Measurements from ENCODE around the gene H2BK1. TPM values are rescaled to one million over a fixed set of nuclear protein-coding genes. Genes with fewer than 3 reads are reported as not detected.

Gene H2BK1
- total and polyA plus RNA-seq, 2 of the 13 experiments (the other 11 are each of a cell fraction or from before 2014, with no cell fraction given), result not detected

DNA sequence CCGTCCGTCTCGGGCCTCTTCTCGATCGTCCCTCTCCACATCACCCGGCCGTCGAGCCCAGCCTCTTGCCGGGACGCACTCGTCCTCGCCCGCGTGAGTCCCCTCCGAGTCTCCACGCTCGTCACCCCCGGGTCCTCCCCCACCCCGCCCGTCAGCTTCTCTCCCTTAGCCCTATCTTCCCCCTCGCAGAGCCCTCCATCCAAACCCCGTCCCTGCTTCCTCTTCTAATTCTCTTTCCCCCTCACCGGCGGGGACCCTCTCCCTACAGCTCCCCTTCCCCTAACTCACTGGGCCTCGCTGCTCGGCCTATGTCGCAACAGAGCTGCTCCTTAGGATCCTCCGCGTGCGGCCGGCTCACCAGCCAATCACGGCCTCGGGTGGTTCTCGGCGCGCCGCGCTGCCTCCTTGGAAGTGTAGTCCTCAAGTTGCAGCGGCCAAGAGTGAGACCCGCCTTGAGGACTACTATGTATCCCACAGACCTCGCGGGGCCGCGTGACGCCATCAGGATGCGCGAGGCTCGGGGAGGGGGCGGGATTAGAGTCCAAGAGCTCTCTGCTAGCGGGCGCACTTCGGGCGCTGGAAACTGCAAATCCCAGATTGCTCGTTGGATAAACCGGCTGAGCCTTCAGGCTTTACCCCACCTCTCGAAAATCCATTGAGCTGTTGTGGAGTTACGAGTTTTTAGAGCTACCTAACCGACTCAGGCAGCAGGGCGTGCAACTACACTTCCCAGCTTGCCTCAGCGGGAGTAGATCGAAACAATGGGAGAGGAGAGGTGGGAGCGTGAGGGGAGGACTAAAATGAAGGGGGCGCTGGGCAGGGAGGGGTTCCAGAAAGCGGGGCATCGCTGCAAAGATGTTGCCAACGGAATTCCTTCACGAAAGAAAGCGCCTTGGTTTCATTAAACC, 16.8 kb upstream of the H2BK1 start, which contains the start of gene ABCF2 (continued):
- TF ChIP-seq, protein P1, sequence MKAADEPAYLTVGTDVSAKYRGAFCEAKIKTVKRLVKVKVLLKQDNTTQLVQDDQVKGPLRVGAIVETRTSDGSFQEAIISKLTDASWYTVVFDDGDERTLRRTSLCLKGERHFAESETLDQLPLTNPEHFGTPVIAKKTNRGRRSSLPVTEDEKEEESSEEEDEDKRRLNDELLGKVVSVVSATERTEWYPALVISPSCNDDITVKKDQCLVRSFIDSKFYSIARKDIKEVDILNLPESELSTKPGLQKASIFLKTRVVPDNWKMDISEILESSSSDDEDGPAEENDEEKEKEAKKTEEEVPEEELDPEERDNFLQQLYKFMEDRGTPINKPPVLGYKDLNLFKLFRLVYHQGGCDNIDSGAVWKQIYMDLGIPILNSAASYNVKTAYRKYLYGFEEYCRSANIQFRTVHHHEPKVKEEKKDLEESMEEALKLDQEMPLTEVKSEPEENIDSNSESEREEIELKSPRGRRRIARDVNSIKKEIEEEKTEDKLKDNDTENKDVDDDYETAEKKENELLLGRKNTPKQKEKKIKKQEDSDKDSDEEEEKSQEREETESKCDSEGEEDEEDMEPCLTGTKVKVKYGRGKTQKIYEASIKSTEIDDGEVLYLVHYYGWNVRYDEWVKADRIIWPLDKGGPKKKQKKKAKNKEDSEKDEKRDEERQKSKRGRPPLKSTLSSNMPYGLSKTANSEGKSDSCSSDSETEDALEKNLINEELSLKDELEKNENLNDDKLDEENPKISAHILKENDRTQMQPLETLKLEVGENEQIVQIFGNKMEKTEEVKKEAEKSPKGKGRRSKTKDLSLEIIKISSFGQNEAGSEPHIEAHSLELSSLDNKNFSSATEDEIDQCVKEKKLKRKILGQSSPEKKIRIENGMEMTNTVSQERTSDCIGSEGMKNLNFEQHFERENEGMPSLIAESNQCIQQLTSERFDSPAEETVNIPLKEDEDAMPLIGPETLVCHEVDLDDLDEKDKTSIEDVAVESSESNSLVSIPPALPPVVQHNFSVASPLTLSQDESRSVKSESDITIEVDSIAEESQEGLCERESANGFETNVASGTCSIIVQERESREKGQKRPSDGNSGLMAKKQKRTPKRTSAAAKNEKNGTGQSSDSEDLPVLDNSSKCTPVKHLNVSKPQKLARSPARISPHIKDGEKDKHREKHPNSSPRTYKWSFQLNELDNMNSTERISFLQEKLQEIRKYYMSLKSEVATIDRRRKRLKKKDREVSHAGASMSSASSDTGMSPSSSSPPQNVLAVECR (CRISPR knock-in tag; IDR thresholded peaks at IDR 0.05; ENCODE audit: borderline replicate concordance), result peak; percentile 94
- TF ChIP-seq, protein P2, sequence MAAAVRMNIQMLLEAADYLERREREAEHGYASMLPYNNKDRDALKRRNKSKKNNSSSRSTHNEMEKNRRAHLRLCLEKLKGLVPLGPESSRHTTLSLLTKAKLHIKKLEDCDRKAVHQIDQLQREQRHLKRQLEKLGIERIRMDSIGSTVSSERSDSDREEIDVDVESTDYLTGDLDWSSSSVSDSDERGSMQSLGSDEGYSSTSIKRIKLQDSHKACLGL (CRISPR knock-in tag; IDR thresholded peaks at IDR 0.05), result peak; percentile 17; the same call in 1 of the 2 replicates
- TF ChIP-seq, protein P3, sequence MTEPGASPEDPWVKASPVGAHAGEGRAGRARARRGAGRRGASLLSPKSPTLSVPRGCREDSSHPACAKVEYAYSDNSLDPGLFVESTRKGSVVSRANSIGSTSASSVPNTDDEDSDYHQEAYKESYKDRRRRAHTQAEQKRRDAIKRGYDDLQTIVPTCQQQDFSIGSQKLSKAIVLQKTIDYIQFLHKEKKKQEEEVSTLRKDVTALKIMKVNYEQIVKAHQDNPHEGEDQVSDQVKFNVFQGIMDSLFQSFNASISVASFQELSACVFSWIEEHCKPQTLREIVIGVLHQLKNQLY (CRISPR knock-in tag; IDR thresholded peaks at IDR 0.05), result no peak
- no peak for TF ChIP-seq ZNF138 (CRISPR knock-in tag; IDR thresholded peaks at IDR 0.05; ENCODE audit: low read depth)
- TF ChIP-seq, protein P4, sequence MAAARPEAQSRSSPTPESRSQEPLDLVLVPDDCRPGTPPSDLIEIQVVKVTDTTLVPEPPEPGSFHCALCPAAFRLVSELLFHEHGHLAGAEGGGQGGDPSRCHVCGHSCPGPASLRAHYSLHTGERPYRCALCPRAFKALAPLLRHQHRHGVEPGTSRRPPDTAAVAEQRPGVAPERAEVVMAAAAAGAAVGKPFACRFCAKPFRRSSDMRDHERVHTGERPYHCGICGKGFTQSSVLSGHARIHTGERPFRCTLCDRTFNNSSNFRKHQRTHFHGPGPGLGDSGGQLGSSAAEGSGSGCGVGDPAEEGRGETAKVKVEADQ (CRISPR knock-in tag; IDR thresholded peaks at IDR 0.05; ENCODE audit: borderline replicate concordance), result peak; percentile 73; the same call in 1 of the 2 replicates
- no peak for TF ChIP-seq ZNF883 (CRISPR knock-in tag; IDR thresholded peaks at IDR 0.05; ENCODE audit: not compliant biosample characterization)
- no peak for TF ChIP-seq CHCHD3 (CRISPR knock-in tag; IDR thresholded peaks at IDR 0.05)
- TF ChIP-seq ZNF431 (CRISPR knock-in tag; IDR thresholded peaks at IDR 0.05; ENCODE audit: borderline replicate concordance, low read depth), result 0 out of 2 replicates have a peak, but pooled peaks have one; percentile 46
- TF ChIP-seq ZNF780A (CRISPR knock-in tag; IDR thresholded peaks at IDR 0.05), result no peak
- no peak for TF ChIP-seq ZNF251 (CRISPR knock-in tag; IDR thresholded peaks at IDR 0.05)
- TF ChIP-seq RXRA (CRISPR knock-in tag; IDR thresholded peaks at IDR 0.05), result peak; percentile 55; the same call in 1 of the 2 replicates
- no peak for TF ChIP-seq JDP2 (CRISPR knock-in tag; IDR thresholded peaks at IDR 0.05; ENCODE audit: borderline replicate concordance)
- TF ChIP-seq POLR2G (IDR thresholded peaks at IDR 0.05; ENCODE audit: low read depth, low read length), result peak; percentile 83
- TF ChIP-seq IKZF1 (IDR thresholded peaks at IDR 0.05), result no peak
- TF ChIP-seq, protein P5, sequence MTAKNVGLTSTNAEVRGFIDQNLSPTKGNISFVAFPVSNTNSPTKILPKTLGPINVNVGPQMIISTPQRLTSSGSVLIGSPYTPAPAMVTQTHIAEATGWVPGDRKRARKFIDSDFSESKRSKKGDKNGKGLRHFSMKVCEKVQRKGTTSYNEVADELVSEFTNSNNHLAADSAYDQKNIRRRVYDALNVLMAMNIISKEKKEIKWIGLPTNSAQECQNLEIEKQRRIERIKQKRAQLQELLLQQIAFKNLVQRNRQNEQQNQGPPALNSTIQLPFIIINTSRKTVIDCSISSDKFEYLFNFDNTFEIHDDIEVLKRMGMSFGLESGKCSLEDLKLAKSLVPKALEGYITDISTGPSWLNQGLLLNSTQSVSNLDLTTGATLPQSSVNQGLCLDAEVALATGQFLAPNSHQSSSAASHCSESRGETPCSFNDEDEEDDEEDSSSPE (CRISPR knock-in tag; IDR thresholded peaks at IDR 0.05), result peak; percentile 72; the same call in 1 of the 2 replicates
- TF ChIP-seq LCORL (IDR thresholded peaks at IDR 0.05), result no peak
- TF ChIP-seq LCORL (CRISPR knock-in tag; IDR thresholded peaks at IDR 0.05), result peak; percentile 76
- TF ChIP-seq ZNF7 (CRISPR knock-in tag; IDR thresholded peaks at IDR 0.05), result no peak
- TF ChIP-seq, protein P6, sequence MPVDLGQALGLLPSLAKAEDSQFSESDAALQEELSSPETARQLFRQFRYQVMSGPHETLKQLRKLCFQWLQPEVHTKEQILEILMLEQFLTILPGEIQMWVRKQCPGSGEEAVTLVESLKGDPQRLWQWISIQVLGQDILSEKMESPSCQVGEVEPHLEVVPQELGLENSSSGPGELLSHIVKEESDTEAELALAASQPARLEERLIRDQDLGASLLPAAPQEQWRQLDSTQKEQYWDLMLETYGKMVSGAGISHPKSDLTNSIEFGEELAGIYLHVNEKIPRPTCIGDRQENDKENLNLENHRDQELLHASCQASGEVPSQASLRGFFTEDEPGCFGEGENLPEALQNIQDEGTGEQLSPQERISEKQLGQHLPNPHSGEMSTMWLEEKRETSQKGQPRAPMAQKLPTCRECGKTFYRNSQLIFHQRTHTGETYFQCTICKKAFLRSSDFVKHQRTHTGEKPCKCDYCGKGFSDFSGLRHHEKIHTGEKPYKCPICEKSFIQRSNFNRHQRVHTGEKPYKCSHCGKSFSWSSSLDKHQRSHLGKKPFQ (CRISPR knock-in tag; IDR thresholded peaks at IDR 0.05; ENCODE audit: insufficient replicate concordance), result no peak
- no peak for TF ChIP-seq ZNF441 (CRISPR knock-in tag; IDR thresholded peaks at IDR 0.05; ENCODE audit: borderline replicate concordance)
